H1 (cell line): ENCODE results near the gene FOXD4L6. TPM values are rescaled to one million over a fixed set of nuclear protein-coding genes. Genes with fewer than 3 reads are reported as not detected.
"Not testable (repeated sequence)": the region's sequence is repeated elsewhere in the genome, so short reads cannot be mapped to it uniquely, and the experiment has no call there.

Source experiments
- CTCF ChIA-PET: fragments of 300-600 bp; sonication (Branson Sonifier 250); formaldehyde crosslinking; loops from one replicate; lab custom pipeline; 2021; ENCODE audit not compliant: partially characterized antibody; lab: Charles Lee
- POLR2A ChIA-PET: fragments of 300-600 bp; sonication (Branson Sonifier 250); formaldehyde crosslinking; loops from one replicate; lab custom pipeline; 2021; ENCODE audit warnings: inconsistent platforms; ENCODE audit not compliant: partially characterized antibody; lab: Charles Lee
- DNase-seq, 2 experiments: peaks; one replicate each; pipeline versions ENCODE4 v3.0.0 to v3.0.0-alpha.2; 2010 to 2022; ENCODE audit warnings: low spot score in 2 of 2, low read depth in 1 of 2, mixed read lengths in 1 of 2
- FAIRE-seq: peaks from 2 replicates; lab custom pipeline; 2011; peaks lifted over from hg19 to GRCh38; lab: Jason Lieb, UNC
- H2AFZ ChIP-seq: 2 replicates; pipeline ENCODE4 v1.8.1; 2012; ENCODE audit warnings: low read length, inconsistent platforms
- H2AK5ac ChIP-seq: 2 replicates; pipeline ENCODE4 v1.6.1; 2013; ENCODE audit warnings: low read depth, low read length
- H2BK120ac ChIP-seq: replicated peaks from 2 replicates; pipeline ENCODE3; 2013; ENCODE audit warnings: low read depth, low read length, inconsistent platforms
- H2BK12ac ChIP-seq: 2 replicates; pipeline ENCODE4 v1.6.1; 2013; ENCODE audit warnings: low read depth, low read length
- H2BK15ac ChIP-seq: 2 replicates; pipeline ENCODE4 v1.6.1; 2013; ENCODE audit warnings: low read length
- H2BK20ac ChIP-seq: 2 replicates; pipeline ENCODE4 v1.6.1; 2013; ENCODE audit warnings: low read length
- H2BK5ac ChIP-seq: 2 replicates; pipeline ENCODE4 v1.6.1; 2013; ENCODE audit warnings: low read depth, low read length
- H3K14ac ChIP-seq: 2 replicates; pipeline ENCODE4 v1.6.1; 2013; ENCODE audit warnings: inconsistent platforms; ENCODE audit not compliant: insufficient read length
- H3K18ac ChIP-seq: 2 replicates; pipeline ENCODE4 v1.6.1; 2013; ENCODE audit warnings: low read length; ENCODE audit errors: extremely low read depth
- H3K23ac ChIP-seq: 2 replicates; pipeline ENCODE4 v1.6.1; 2013; ENCODE audit warnings: inconsistent platforms; ENCODE audit not compliant: insufficient read length
- H3K23me2 ChIP-seq: 2 replicates; pipeline ENCODE4 v1.6.1; 2013; ENCODE audit warnings: low read depth, low read length
- H3K27ac ChIP-seq: 2 replicates; pipeline ENCODE4 v1.6.1; 2011; ENCODE audit warnings: low read depth, low read length, inconsistent platforms
- H3K27me3 ChIP-seq, 4 experiments: replicated peaks in 1 of 4; 1 replicate in 1 of 4; 2 replicates in 3 of 4; pipeline versions ENCODE4 v1.6.1 to v1.8.1; 2011 to 2013; ENCODE audit warnings: low read length in 3 of 4, mild to moderate bottlenecking in 3 of 4, inconsistent platforms in 2 of 4, mixed read lengths in 2 of 4, moderate library complexity in 1 of 4; ENCODE audit not compliant: control insufficient read depth in 3 of 4, insufficient read depth in 3 of 4; ENCODE audit errors: extremely low read depth in 1 of 4
- H3K36me3 ChIP-seq, 4 experiments: 2 replicates each; pipeline versions ENCODE4 v1.6.1 to v1.8.1; 2011 to 2013; ENCODE audit warnings: mild to moderate bottlenecking in 4 of 4, low read length in 3 of 4, moderate library complexity in 2 of 4, control low read depth in 1 of 4, inconsistent platforms in 1 of 4; ENCODE audit not compliant: insufficient read depth in 4 of 4, control insufficient read depth in 2 of 4
- H3K4ac ChIP-seq: replicated peaks from 2 replicates; pipeline ENCODE3; 2013; ENCODE audit warnings: low read length, low read depth, mixed read lengths, inconsistent platforms; ENCODE audit not compliant: insufficient read length
- H3K4me1 ChIP-seq, 4 experiments: replicated peaks in 1 of 4; 1 replicate in 1 of 4; 2 replicates in 3 of 4; pipeline versions ENCODE4 v1.6.1 to v1.8.1; 2011 to 2013; ENCODE audit warnings: low read length in 3 of 4, inconsistent platforms in 2 of 4, mixed read lengths in 1 of 4; ENCODE audit not compliant: insufficient read depth in 4 of 4, control insufficient read depth in 3 of 4
- H3K4me2 ChIP-seq, 2 experiments: 2 replicates each; pipeline versions ENCODE4 v1.6.1 to v1.8.1; 2011 to 2013; ENCODE audit warnings: low read depth in 2 of 2, low read length in 2 of 2, control low read depth in 1 of 2, inconsistent platforms in 1 of 2, mild to moderate bottlenecking in 1 of 2; ENCODE audit not compliant: insufficient read depth in 1 of 2
- H3K4me3 ChIP-seq, 4 experiments: fragments of 200-600, 300-600 bp in 1 of 4; sonication (generic), shearing (Covaris generic), sonication (Bioruptor Twin) in 1 of 4; 2 replicates each; pipeline versions ENCODE4 v1.5.1 to v1.8.1; 2011 to 2016; ENCODE audit warnings: low read length in 4 of 4, low read depth in 3 of 4, control low read depth in 2 of 4, inconsistent platforms in 2 of 4, mild to moderate bottlenecking in 2 of 4, mixed read lengths in 1 of 4, moderate library complexity in 1 of 4; ENCODE audit not compliant: insufficient read depth in 2 of 4; ENCODE audit errors: extremely low read depth in 1 of 4
- H3K56ac ChIP-seq: replicated peaks from 2 replicates; pipeline ENCODE3; 2013; ENCODE audit warnings: low read depth, mild to moderate bottlenecking, mixed read lengths, low read length, inconsistent platforms; ENCODE audit not compliant: insufficient read length
- H3K79me1 ChIP-seq: 2 replicates; pipeline ENCODE4 v1.6.1; 2013; ENCODE audit warnings: low read depth, low read length, control low read depth
- H3K79me2 ChIP-seq, 2 experiments: 2 replicates each; pipeline versions ENCODE4 v1.6.1 to v1.8.1; 2012 to 2013; ENCODE audit warnings: low read length in 2 of 2, mild to moderate bottlenecking in 2 of 2, inconsistent platforms in 1 of 2; ENCODE audit not compliant: insufficient read depth in 2 of 2, control insufficient read depth in 1 of 2
- H3K9ac ChIP-seq, 4 experiments: replicated peaks in 1 of 4; 1 replicate in 1 of 4; 2 replicates in 3 of 4; pipeline versions ENCODE4 v1.6.1 to v1.8.1; 2011 to 2013; ENCODE audit warnings: low read depth in 3 of 4, low read length in 3 of 4, control low read depth in 2 of 4, mild to moderate bottlenecking in 2 of 4, moderate library complexity in 2 of 4, inconsistent platforms in 1 of 4; ENCODE audit errors: extremely low read depth in 1 of 4
- H3K9me3 ChIP-seq, 2 experiments: 2 replicates each; pipeline versions ENCODE4 v1.6.1 to v1.8.1; 2012 to 2013; ENCODE audit warnings: mild to moderate bottlenecking in 2 of 2, moderate library complexity in 2 of 2, control low read depth in 1 of 2, inconsistent platforms in 1 of 2, low read depth in 1 of 2, low read length in 1 of 2, mixed read lengths in 1 of 2; ENCODE audit not compliant: insufficient read depth in 2 of 2
- H4K20me1 ChIP-seq, 2 experiments: replicated peaks in 1 of 2; 2 replicates each; pipeline versions ENCODE3 to v1.8.1; 2011 to 2013; ENCODE audit warnings: inconsistent platforms in 2 of 2, low read length in 2 of 2, mild to moderate bottlenecking in 1 of 2; ENCODE audit not compliant: insufficient read depth in 2 of 2, control insufficient read depth in 1 of 2
- H4K5ac ChIP-seq: 2 replicates; pipeline ENCODE4 v1.6.1; 2013; ENCODE audit warnings: low read length, low read depth, mixed read lengths, inconsistent platforms; ENCODE audit not compliant: insufficient read length
- H4K8ac ChIP-seq: 2 replicates; pipeline ENCODE4 v1.8.0; 2013; ENCODE audit warnings: mild to moderate bottlenecking, moderate library complexity, low read length, inconsistent platforms; ENCODE audit not compliant: insufficient read depth; ENCODE audit errors: extremely low read depth
- H4K91ac ChIP-seq: replicated peaks from 2 replicates; pipeline ENCODE3; 2013; ENCODE audit warnings: low read length, mixed read lengths, inconsistent platforms; ENCODE audit not compliant: insufficient read length
- WGBS, 2 experiments: shearing (Covaris generic) in 1 of 2; methylation state at CpG; one replicate each; pipeline versions ENCODE4 v1.1.6 to v1.1.7; 2013 to 2015; ENCODE audit warnings: low lambda C conversion rate in 2 of 2, mixed read lengths in 2 of 2, inconsistent platforms in 1 of 2, low coverage in 1 of 2, missing lambda C conversion rate in 1 of 2; ENCODE audit not compliant: insufficient replicate concordance in 2 of 2, insufficient coverage in 1 of 2, insufficient read length in 1 of 2; ENCODE audit errors: extremely low coverage in 1 of 2, missing lambda C conversion rate in 1 of 2; 5-methylcytosine and 5-hydroxymethylcytosine counted together
- long read RNA-seq, 2 experiments: library from RNA in 1 of 2; library from capped mRNA in 1 of 2; stranded (forward); transcript quantifications; one replicate each; pipeline ENCODE4 v2.0.0, GENCODE V29; 2021; ENCODE audit warnings: inconsistent platforms in 1 of 2
- polyA minus RNA-seq, 3 experiments: library from RNA; depleted of rRNA, polyadenylated mRNA; stranded (reverse); fragments of >200 nt; gene quantifications; 1 replicate in 2 of 3; 2 replicates in 1 of 3; pipeline ENCODE4 v1.2.3, GENCODE V29; 2011
- polyA plus RNA-seq, 7 experiments: library from polyadenylated mRNA; depleted of rRNA in 3 of 7; stranded (reverse) in 5 of 7; unstranded in 2 of 7; fragments of >200 nt in 5 of 7; fragments of 200-250 nt in 2 of 7; gene quantifications; 1 replicate in 5 of 7; 2 replicates in 1 of 7; 4 replicates in 1 of 7; pipeline versions ENCODE4 v1.2.1 to v1.2.3, GENCODE V29; 2011 to 2013; ENCODE audit warnings: missing spikeins in 2 of 7, mixed read lengths in 2 of 7
- total RNA-seq: library from RNA; stranded (reverse); fragmentation: NEBNext Ultra II Directional; extraction: Animal tissue kit (Norgen Biotek cat#: 25700); gene quantifications from 2 replicates; pipeline ENCODE4 v1.2.1, GENCODE V29; 2021

FOXD4L6 gene
- total RNA-seq (0.13 TPM in 1 of 2 replicates, not detected in the other), polyA plus RNA-seq (2011; rRNA removed) (not detected in 2 replicates), polyA minus RNA-seq (2011; rRNA and poly(A)+ RNA removed) (not detected in 2 replicates)
- not detected for polyA plus RNA-seq (2011; cell fraction: cytosol; rRNA removed)
- not detected for polyA plus RNA-seq (2011; cell fraction: nucleus; rRNA removed)
- polyA plus RNA-seq (2012, experiment 1 of 2), result not detected in 4 replicates
- not detected for polyA plus RNA-seq (2012, experiment 2 of 2)
- polyA plus RNA-seq (2013, experiment 1 of 2), result not detected
- not detected for polyA plus RNA-seq (2013, experiment 2 of 2)
- not detected for polyA minus RNA-seq (2011; cell fraction: cytosol; rRNA and poly(A)+ RNA removed)
- polyA minus RNA-seq (2011; cell fraction: nucleus; rRNA and poly(A)+ RNA removed), result not detected
- long read RNA-seq, experiment 1, result 0 reads
- long read RNA-seq, experiment 2, result 0 reads

DNA sequence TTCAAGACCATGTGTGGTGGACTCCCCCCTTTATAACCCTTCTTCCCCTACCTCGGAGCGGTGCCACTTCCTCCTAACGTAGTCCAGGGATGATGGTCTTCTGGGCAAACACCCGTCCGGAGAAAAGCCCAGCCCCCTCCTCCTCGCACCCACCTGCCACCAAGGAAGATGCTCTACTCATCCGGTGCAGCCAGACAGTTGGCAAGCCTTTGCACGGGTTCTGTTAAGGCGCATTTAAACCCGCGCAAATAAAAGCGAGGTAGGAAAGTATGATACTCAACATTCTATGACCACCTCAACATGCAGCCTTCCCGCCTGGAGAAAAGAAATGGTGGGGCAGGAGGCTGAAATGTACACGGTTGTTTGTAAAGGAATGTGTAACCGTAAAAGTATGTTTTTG, at the start of gene FOXD4L6:
Gene FOXD4L6, minus strand, starts transcription at position 101 of the 400 bp plus-strand sequence. CDS start 298 bp downstream, outside the sequence.
- H4K91ac ChIP-seq, DNase-seq, H3K14ac ChIP-seq, H4K20me1 ChIP-seq, H2AFZ ChIP-seq, H3K18ac ChIP-seq, H2BK5ac ChIP-seq, H3K4me2 ChIP-seq, H3K23ac ChIP-seq, H3K9ac ChIP-seq, H3K4ac ChIP-seq, H2AK5ac ChIP-seq, H2BK120ac ChIP-seq, H3K9me3 ChIP-seq, H3K23me2 ChIP-seq, CTCF ChIA-PET, H2BK15ac ChIP-seq, H3K27ac ChIP-seq, FAIRE-seq, H3K4me1 ChIP-seq, H3K27me3 ChIP-seq, H3K4me3 ChIP-seq, H3K56ac ChIP-seq, H3K79me2 ChIP-seq, H2BK20ac ChIP-seq, H3K36me3 ChIP-seq, POLR2A ChIA-PET, H2BK12ac ChIP-seq, H3K79me1 ChIP-seq, H4K8ac ChIP-seq, H4K5ac ChIP-seq: not testable (repeated sequence)
- no CpG with 5 or more reads among the region's 15 CpGs for WGBS, 2 experiments
